Prostate gland (tissue), 2 donors: ENCODE measurements around the gene RSRP1.

Experiments used
- POLR2A ChIP-seq: fragments of 450-650 bp; IDR thresholded peaks from one replicate; pipeline ENCODE4 v1.6.1; 2016; ENCODE audit warnings: antibody characterized with exemption, mild to moderate bottlenecking
- POLR2AphosphoS5 ChIP-seq: sonication (generic); formaldehyde crosslinking; IDR thresholded peaks from one replicate; pipeline ENCODE4 v1.6.1; 2017; ENCODE audit warnings: antibody characterized with exemption
- TF ChIP-seq, protein P1 (sequence below), 4 experiments: fragments of 200-600 bp in 2 of 4; fragments of 450-650 bp in 2 of 4; sonication (generic) in 2 of 4; IDR thresholded peaks; 1 replicate in 3 of 4; 2 replicates in 1 of 4; pipeline ENCODE4 v1.5.1; 2016 to 2019; ENCODE audit warnings: antibody characterized with exemption in 4 of 4, mild to moderate bottlenecking in 2 of 4, moderate library complexity in 2 of 4

DNA sequence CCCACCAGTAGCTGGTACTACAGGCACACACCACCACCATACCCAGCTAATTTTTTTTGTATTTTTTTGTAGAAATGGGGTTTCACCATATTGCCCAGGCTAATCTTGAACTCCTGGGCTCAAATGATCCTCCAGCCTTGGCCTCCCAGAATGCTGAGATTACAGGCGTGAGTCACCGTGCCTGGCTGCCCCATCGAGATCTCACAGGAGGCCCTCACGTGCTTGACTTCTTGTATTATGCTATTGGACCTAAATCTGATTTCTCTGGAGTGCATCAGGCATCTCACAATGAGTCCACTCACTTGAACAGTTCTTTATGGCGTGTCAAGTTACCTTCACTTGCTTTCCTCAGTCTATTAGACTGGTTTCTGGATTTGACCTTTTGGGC, 9.3 kb upstream of the RSRP1 start:
- TF ChIP-seq POLR2A: no peak
- TF ChIP-seq, protein P1, sequence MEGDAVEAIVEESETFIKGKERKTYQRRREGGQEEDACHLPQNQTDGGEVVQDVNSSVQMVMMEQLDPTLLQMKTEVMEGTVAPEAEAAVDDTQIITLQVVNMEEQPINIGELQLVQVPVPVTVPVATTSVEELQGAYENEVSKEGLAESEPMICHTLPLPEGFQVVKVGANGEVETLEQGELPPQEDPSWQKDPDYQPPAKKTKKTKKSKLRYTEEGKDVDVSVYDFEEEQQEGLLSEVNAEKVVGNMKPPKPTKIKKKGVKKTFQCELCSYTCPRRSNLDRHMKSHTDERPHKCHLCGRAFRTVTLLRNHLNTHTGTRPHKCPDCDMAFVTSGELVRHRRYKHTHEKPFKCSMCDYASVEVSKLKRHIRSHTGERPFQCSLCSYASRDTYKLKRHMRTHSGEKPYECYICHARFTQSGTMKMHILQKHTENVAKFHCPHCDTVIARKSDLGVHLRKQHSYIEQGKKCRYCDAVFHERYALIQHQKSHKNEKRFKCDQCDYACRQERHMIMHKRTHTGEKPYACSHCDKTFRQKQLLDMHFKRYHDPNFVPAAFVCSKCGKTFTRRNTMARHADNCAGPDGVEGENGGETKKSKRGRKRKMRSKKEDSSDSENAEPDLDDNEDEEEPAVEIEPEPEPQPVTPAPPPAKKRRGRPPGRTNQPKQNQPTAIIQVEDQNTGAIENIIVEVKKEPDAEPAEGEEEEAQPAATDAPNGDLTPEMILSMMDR (IDR thresholded peaks at IDR 0.05): no peak
- no peak for TF ChIP-seq POLR2AphosphoS5
